ENCODE results near the gene NFKBIA.

DNA sequence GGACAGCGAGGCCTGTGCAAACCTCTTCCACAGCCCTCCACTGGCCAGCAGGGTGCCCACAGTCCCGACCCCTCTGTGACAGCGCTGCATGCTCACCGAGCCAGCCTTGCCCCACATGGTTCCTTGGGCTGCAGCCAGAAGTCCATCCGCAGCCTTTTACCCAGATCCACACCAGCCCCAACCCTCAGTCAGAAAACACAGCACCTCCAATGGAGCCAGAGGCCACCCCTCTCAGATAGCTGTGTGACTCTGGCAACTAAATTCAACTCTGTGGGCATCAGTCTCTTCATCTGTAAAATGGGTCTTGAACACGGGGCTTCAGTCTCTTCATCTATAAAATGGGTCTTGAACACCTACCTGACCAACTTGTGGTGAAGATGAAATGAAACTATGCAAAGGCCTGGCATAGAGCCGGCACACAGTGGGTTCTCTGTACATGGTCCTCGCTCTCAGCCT lies 38.0 kb downstream of the NFKBIA start:
- TF ChIP-seq PHF8 (conservative IDR thresholded peaks at IDR 0.05; ENCODE audit: low read depth, low read length) (no peak), YY1 (IDR thresholded peaks at IDR 0.05; ENCODE audit: low read depth, low read length) (no peak), RFX5 (IDR thresholded peaks at IDR 0.05; ENCODE audit: borderline replicate concordance, low read depth, low read length) (no peak), TBP (IDR thresholded peaks at IDR 0.05; ENCODE audit: low read depth, low read length) (no peak), CHD2 (IDR thresholded peaks at IDR 0.05; ENCODE audit: low read length) (no peak), GTF2F1 (IDR thresholded peaks at IDR 0.05; ENCODE audit: borderline replicate concordance, low read depth, low read length) (no peak), CTCF (IDR thresholded peaks at IDR 0.05; ENCODE audit: control extremely low read depth in 1 of 3, insufficient read depth in 1 of 3, low read depth in 1 of 3, low read length in 3 of 3) (no peak), EZH2 (IDR thresholded peaks at IDR 0.05; ENCODE audit: low read depth, low read length, severe bottlenecking) (no peak)
- TF ChIP-seq, protein P1, sequence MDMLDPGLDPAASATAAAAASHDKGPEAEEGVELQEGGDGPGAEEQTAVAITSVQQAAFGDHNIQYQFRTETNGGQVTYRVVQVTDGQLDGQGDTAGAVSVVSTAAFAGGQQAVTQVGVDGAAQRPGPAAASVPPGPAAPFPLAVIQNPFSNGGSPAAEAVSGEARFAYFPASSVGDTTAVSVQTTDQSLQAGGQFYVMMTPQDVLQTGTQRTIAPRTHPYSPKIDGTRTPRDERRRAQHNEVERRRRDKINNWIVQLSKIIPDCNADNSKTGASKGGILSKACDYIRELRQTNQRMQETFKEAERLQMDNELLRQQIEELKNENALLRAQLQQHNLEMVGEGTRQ (IDR thresholded peaks at IDR 0.05; ENCODE audit: low read length), result no peak

All from H1 (cell line).